ENCODE measurements around the gene CYP2C9. TPM values are rescaled to one million over a fixed set of nuclear protein-coding genes. Genes with fewer than 3 reads are reported as not detected.

Gene CYP2C9
- total RNA-seq, 1 experiment from 2014 or later: not detected

DNA sequence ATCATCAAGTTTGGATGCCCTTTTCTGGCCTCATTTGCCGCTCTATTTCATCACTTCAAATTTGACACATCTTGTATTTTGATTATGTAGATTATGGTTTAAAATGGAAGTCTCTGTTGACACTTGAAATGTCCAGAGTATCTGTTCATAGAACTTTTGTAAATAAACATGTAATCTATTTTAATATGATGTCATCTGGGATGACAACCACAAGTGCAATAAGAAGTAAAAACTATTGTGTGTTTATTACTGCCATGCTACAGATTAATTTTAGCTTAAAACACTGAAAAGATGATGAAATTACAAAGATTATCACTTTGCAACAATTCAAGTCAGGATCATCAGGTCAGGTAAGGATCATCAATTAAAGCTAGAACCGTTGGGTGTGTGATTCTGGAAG lies 100.8 kb downstream of the CYP2C9 start:
- no peak for DNase-seq (ENCODE audit: low read depth)

Other genes with a start within 250 kb of the CYP2C9 start
- gene CYP2C19, start 176.0 kb upstream of the CYP2C9 start, total RNA-seq (2014; rRNA removed; shearing (Covaris generic)): not detected in 2 replicates
- not detected in 2 replicates for gene CYP2C8, start 130.8 kb downstream of the CYP2C9 start, total RNA-seq (2014; rRNA removed; shearing (Covaris generic))